ENCODE data around the gene ACSL5.

- TF ChIP-seq CTCF (IDR thresholded peaks at IDR 0.05) (no peak), EZH2 (IDR thresholded peaks at IDR 0.05) (no peak), EZH2phosphoT487 (IDR thresholded peaks at IDR 0.05) (no peak)
Observed at GRCh38 chr10:112340601-112341000, 33.3 kb upstream of the ACSL5 start.

All from neural progenitor cell (in vitro differentiated cells).